HepG2 (cell line): ENCODE data around the gene CCL22. TPM values are rescaled to one million over a fixed set of nuclear protein-coding genes. Genes with fewer than 3 reads are reported as not detected.

Source experiments
- EEA1 ChIP-seq: sonication (generic); formaldehyde crosslinking; IDR thresholded peaks from 2 replicates; pipeline ENCODE4 v1.5.1; 2020; ENCODE audit warnings: mild to moderate bottlenecking, missing genetic modification reagents, borderline replicate concordance
- HDAC1 ChIP-seq: sonication (generic); formaldehyde crosslinking; IDR thresholded peaks from 2 replicates; pipeline ENCODE4 v1.5.1; 2020; ENCODE audit warnings: mild to moderate bottlenecking, missing genetic modification reagents
- HNRNPL ChIP-seq: fragments of 200-400 bp; formaldehyde crosslinking; IDR thresholded peaks from 2 replicates; pipeline ENCODE4 v1.6.1; 2017; ENCODE audit warnings: mild to moderate bottlenecking, low read depth, low read length
- POLR2AphosphoS5 ChIP-seq: IDR thresholded peaks from 2 replicates; pipeline ENCODE4 v1.6.1; 2012; ENCODE audit warnings: low read depth, low read length
- ZFP36 ChIP-seq: fragments of 150-350 bp; IDR thresholded peaks from 2 replicates; pipeline ENCODE4 v1.6.1; 2018; ENCODE audit warnings: borderline replicate concordance, low read length, low read depth; ENCODE audit not compliant: partially characterized antibody
- ZNF33A ChIP-seq: sonication (generic); formaldehyde crosslinking; IDR thresholded peaks from 2 replicates; pipeline ENCODE4 v1.5.1; 2020; ENCODE audit warnings: missing genetic modification reagents, mild to moderate bottlenecking, moderate library complexity, borderline replicate concordance
- ZZZ3 ChIP-seq: sonication (generic); formaldehyde crosslinking; IDR thresholded peaks from 2 replicates; pipeline ENCODE4 v1.4.0; 2020; ENCODE audit warnings: missing genetic modification reagents, mild to moderate bottlenecking, borderline replicate concordance
- polyA plus RNA-seq, 8 experiments: library from polyadenylated mRNA; depleted of rRNA in 3 of 8; stranded (reverse) in 7 of 8; unstranded in 1 of 8; fragments of >200 nt; fragmentation: Illumina TruSeq in 4 of 8; extraction: Trizol in 4 of 8; gene quantifications; 2 replicates each; pipeline versions ENCODE4 v1.2.1 to v1.2.3, GENCODE V29; 2011 to 2016; ENCODE audit warnings: low read depth in 4 of 8, missing spikeins in 1 of 8, mixed read lengths in 1 of 8; ENCODE audit not compliant: insufficient read depth in 1 of 8
- total RNA-seq, 5 experiments: library from RNA; depleted of rRNA; stranded (reverse); fragments of >200 nt; fragmentation: Illumina TruSeq; extraction: Trizol; gene quantifications; 2 replicates each; pipeline ENCODE4 v1.2.3, GENCODE V29; 2016; ENCODE audit warnings: low read depth in 1 of 5
- TF ChIP-seq, protein P1 (sequence below): sonication (generic); formaldehyde crosslinking; IDR thresholded peaks from 2 replicates; pipeline ENCODE4 v1.9.0; 2022; ENCODE audit warnings: low read depth, missing genetic modification reagents
- TF ChIP-seq, protein P2 (sequence below): sonication (generic); formaldehyde crosslinking; IDR thresholded peaks from 2 replicates; pipeline ENCODE4 v1.5.0; 2020; ENCODE audit warnings: mild to moderate bottlenecking, low read depth, missing genetic modification reagents, borderline replicate concordance
- TF ChIP-seq, protein P3 (sequence below): sonication (generic); formaldehyde crosslinking; IDR thresholded peaks from 2 replicates; pipeline ENCODE4 v1.4.0; 2020; ENCODE audit warnings: missing genetic modification reagents
- TF ChIP-seq, protein P4 (sequence below): fragments of 450-650 bp; IDR thresholded peaks from 2 replicates; pipeline ENCODE4 v1.6.1; 2017
- TF ChIP-seq, protein P5 (sequence below): sonication (generic); formaldehyde crosslinking; IDR thresholded peaks from 2 replicates; pipeline ENCODE4 v1.5.0; 2020; ENCODE audit warnings: mild to moderate bottlenecking, missing genetic modification reagents
- TF ChIP-seq, protein P6 (sequence below), 2 experiments: sonication (generic) in 1 of 2; formaldehyde crosslinking in 1 of 2; IDR thresholded peaks; 2 replicates each; pipeline versions ENCODE4 v1.6.1 to v1.9.0; 2014 to 2022; ENCODE audit warnings: antibody characterized with exemption in 1 of 2, borderline replicate concordance in 1 of 2, inconsistent platforms in 1 of 2, low read depth in 1 of 2, missing genetic modification reagents in 1 of 2

CCL22 gene
- total and polyA plus RNA-seq, 2 of the 13 experiments (the other 11 are each of a cell fraction or from before 2014, with no cell fraction given): not detected

DNA sequence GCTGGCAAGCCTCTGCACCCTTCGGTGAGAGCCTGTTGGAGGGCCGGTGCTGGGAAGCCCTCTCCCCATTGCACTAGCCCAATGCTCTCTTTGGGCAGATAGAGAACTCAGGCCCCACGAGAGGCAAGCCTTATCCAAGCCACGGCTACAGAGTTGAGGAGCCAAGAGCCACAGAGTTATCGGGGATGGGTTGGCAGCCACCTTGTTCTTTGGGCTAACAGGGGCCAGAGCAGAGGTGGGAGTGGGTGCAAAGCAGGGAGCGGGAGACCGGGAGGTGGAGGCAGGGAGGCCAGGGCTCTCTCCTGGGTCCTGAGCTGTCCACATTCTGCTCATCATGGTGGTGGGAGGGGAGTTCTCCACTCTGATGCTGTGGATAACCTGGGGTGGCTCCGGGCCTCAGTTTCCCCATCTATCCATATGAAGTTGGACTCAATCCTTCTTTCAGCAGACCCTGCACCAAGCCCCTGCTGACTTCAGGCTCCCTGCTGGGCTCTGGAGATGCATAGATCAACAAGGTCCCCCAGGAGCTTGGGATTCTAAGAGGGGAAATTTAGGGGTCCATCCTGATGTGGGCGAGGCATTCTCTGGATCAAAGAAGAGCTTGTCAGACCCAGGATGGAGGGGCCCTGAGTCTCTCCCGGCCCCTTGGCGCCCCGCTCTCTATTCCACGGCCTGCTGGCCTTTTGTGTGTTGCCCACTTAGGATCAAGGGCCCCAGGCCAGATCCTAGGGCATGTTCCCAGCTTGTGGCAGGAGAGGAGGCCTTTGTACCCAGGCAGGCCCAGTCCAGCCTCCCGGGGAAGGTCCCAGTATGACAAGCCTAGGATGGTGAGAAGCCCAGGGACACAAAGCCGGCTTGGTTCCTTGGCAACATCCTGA lies 13.2 kb downstream of the CCL22 start (continued):
- TF ChIP-seq, protein P1, sequence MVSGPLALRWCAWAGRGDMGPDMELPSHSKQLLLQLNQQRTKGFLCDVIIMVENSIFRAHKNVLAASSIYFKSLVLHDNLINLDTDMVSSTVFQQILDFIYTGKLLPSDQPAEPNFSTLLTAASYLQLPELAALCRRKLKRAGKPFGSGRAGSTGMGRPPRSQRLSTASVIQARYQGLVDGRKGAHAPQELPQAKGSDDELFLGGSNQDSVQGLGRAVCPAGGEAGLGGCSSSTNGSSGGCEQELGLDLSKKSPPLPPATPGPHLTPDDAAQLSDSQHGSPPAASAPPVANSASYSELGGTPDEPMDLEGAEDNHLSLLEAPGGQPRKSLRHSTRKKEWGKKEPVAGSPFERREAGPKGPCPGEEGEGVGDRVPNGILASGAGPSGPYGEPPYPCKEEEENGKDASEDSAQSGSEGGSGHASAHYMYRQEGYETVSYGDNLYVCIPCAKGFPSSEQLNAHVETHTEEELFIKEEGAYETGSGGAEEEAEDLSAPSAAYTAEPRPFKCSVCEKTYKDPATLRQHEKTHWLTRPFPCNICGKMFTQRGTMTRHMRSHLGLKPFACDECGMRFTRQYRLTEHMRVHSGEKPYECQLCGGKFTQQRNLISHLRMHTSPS (CRISPR knock-in tag): no peak
- TF ChIP-seq ZZZ3 (CRISPR knock-in tag) (no peak), HDAC1 (CRISPR knock-in tag) (no peak), EEA1 (CRISPR knock-in tag) (no peak; the same call in 1 of the 2 replicates), ZFP36 (no peak), POLR2AphosphoS5 (no peak), ZNF33A (CRISPR knock-in tag) (no peak), HNRNPL (no peak)
- TF ChIP-seq, protein P2, sequence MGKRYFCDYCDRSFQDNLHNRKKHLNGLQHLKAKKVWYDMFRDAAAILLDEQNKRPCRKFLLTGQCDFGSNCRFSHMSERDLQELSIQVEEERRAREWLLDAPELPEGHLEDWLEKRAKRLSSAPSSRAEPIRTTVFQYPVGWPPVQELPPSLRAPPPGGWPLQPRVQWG (CRISPR knock-in tag): no peak
- TF ChIP-seq, protein P3, sequence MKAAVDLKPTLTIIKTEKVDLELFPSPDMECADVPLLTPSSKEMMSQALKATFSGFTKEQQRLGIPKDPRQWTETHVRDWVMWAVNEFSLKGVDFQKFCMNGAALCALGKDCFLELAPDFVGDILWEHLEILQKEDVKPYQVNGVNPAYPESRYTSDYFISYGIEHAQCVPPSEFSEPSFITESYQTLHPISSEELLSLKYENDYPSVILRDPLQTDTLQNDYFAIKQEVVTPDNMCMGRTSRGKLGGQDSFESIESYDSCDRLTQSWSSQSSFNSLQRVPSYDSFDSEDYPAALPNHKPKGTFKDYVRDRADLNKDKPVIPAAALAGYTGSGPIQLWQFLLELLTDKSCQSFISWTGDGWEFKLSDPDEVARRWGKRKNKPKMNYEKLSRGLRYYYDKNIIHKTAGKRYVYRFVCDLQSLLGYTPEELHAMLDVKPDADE (CRISPR knock-in tag): no peak
- TF ChIP-seq, protein P4, sequence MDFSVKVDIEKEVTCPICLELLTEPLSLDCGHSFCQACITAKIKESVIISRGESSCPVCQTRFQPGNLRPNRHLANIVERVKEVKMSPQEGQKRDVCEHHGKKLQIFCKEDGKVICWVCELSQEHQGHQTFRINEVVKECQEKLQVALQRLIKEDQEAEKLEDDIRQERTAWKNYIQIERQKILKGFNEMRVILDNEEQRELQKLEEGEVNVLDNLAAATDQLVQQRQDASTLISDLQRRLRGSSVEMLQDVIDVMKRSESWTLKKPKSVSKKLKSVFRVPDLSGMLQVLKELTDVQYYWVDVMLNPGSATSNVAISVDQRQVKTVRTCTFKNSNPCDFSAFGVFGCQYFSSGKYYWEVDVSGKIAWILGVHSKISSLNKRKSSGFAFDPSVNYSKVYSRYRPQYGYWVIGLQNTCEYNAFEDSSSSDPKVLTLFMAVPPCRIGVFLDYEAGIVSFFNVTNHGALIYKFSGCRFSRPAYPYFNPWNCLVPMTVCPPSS: no peak
- TF ChIP-seq, protein P5, sequence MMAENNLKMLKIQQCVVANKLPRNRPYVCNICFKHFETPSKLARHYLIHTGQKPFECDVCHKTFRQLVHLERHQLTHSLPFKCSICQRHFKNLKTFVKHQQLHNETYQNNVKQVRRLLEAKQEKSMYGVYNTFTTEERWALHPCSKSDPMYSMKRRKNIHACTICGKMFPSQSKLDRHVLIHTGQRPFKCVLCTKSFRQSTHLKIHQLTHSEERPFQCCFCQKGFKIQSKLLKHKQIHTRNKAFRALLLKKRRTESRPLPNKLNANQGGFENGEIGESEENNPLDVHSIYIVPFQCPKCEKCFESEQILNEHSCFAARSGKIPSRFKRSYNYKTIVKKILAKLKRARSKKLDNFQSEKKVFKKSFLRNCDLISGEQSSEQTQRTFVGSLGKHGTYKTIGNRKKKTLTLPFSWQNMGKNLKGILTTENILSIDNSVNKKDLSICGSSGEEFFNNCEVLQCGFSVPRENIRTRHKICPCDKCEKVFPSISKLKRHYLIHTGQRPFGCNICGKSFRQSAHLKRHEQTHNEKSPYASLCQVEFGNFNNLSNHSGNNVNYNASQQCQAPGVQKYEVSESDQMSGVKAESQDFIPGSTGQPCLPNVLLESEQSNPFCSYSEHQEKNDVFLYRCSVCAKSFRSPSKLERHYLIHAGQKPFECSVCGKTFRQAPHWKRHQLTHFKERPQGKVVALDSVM (CRISPR knock-in tag): peak; percentile 89
- TF ChIP-seq, protein P6, sequence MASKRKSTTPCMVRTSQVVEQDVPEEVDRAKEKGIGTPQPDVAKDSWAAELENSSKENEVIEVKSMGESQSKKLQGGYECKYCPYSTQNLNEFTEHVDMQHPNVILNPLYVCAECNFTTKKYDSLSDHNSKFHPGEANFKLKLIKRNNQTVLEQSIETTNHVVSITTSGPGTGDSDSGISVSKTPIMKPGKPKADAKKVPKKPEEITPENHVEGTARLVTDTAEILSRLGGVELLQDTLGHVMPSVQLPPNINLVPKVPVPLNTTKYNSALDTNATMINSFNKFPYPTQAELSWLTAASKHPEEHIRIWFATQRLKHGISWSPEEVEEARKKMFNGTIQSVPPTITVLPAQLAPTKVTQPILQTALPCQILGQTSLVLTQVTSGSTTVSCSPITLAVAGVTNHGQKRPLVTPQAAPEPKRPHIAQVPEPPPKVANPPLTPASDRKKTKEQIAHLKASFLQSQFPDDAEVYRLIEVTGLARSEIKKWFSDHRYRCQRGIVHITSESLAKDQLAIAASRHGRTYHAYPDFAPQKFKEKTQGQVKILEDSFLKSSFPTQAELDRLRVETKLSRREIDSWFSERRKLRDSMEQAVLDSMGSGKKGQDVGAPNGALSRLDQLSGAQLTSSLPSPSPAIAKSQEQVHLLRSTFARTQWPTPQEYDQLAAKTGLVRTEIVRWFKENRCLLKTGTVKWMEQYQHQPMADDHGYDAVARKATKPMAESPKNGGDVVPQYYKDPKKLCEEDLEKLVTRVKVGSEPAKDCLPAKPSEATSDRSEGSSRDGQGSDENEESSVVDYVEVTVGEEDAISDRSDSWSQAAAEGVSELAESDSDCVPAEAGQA (IDR thresholded peaks at IDR 0.05; ENCODE audit: low read depth): no peak
- TF ChIP-seq, protein P6 (CRISPR knock-in tag; IDR thresholded peaks at IDR 0.05; ENCODE audit: borderline replicate concordance): no peak
